Gastrocnemius medialis (tissue), 4 donors: ENCODE results near the gene PRSS2.

Experiments used
- POLR2A ChIP-seq, 2 donors: fragments of 450-650 bp; IDR thresholded peaks; one replicate each; pipeline ENCODE4 v1.6.1; 2017; ENCODE audit warnings: antibody characterized with exemption in 2 of 2, mild to moderate bottlenecking in 2 of 2, moderate library complexity in 2 of 2
- TF ChIP-seq, protein P1 (sequence below), 5 experiments: fragments of 450-650 bp in 3 of 5; fragments of 200-600 bp in 2 of 5; sonication (generic) in 2 of 5; IDR thresholded peaks in 4 of 5; conservative IDR thresholded peaks in 1 of 5; 1 replicate in 4 of 5; 2 replicates in 1 of 5; pipeline ENCODE4 v1.5.1; 2016 to 2019; ENCODE audit warnings: antibody characterized with exemption in 5 of 5, mild to moderate bottlenecking in 3 of 5, moderate library complexity in 3 of 5

DNA sequence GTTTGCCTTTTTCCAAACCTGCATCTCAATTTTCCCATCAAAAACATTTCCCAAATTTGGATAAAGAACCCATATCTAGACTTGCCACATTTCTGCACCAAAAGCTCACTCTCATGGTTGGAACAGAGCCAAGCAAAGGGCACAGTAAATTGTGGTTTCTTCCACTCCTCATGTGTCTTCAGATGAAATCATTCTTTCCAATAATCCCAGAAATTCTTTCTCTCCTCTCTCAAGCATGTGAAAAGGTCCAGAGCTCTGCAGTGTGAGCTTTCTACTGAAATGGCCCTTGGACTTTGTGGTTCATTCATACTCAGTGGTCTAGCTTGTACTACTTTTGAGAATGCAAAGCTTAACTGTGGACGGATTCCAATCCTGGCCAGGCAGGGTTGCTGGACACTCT, 19.8 kb downstream of the PRSS2 start:
- TF ChIP-seq, protein P1, sequence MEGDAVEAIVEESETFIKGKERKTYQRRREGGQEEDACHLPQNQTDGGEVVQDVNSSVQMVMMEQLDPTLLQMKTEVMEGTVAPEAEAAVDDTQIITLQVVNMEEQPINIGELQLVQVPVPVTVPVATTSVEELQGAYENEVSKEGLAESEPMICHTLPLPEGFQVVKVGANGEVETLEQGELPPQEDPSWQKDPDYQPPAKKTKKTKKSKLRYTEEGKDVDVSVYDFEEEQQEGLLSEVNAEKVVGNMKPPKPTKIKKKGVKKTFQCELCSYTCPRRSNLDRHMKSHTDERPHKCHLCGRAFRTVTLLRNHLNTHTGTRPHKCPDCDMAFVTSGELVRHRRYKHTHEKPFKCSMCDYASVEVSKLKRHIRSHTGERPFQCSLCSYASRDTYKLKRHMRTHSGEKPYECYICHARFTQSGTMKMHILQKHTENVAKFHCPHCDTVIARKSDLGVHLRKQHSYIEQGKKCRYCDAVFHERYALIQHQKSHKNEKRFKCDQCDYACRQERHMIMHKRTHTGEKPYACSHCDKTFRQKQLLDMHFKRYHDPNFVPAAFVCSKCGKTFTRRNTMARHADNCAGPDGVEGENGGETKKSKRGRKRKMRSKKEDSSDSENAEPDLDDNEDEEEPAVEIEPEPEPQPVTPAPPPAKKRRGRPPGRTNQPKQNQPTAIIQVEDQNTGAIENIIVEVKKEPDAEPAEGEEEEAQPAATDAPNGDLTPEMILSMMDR (IDR thresholded peaks at IDR 0.05 in 4 of 5, conservative IDR thresholded peaks at IDR 0.05 in 1 of 5), result no peak
- TF ChIP-seq POLR2A (IDR thresholded peaks at IDR 0.05), result no peak
